Ovary (tissue), 3 donors: ENCODE data around the gene TOM1L2.

Source experiments
- POLR2A ChIP-seq: fragments of 450-650 bp; IDR thresholded peaks from one replicate; pipeline ENCODE4 v1.6.1; 2017; ENCODE audit warnings: antibody characterized with exemption, mild to moderate bottlenecking, moderate library complexity
- TF ChIP-seq, protein P1 (sequence below), 3 donors: fragments of 450-650 bp in 2 of 3; fragments of 200-600 bp in 1 of 3; IDR thresholded peaks; one replicate each; pipeline versions ENCODE4 v1.5.1 to v1.8.0; 2016 to 2022; ENCODE audit warnings: antibody characterized with exemption in 3 of 3, mild to moderate bottlenecking in 1 of 3
- donor health status: DM: no; HTN: no; CAD: no.

DNA sequence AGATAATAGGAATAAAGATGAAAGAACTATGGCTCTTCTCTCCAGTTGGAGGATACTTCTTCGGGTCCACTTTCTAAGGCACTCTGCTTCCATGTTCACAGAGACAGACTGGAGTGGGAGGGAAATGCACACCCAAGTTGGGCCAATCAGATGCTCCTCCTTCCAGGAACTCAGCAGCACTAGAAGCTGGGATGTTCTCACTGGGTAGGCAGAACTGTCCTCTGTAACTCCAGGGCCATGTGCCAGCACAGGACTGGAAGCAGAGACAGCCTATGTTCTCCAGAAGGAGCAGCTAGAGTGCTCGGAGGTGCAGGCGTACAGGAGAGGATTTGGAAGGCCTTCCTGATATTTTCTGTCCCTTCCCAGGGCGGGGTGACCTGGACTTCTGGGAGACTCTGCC, 85.5 kb downstream of the TOM1L2 start:
- TF ChIP-seq, protein P1, sequence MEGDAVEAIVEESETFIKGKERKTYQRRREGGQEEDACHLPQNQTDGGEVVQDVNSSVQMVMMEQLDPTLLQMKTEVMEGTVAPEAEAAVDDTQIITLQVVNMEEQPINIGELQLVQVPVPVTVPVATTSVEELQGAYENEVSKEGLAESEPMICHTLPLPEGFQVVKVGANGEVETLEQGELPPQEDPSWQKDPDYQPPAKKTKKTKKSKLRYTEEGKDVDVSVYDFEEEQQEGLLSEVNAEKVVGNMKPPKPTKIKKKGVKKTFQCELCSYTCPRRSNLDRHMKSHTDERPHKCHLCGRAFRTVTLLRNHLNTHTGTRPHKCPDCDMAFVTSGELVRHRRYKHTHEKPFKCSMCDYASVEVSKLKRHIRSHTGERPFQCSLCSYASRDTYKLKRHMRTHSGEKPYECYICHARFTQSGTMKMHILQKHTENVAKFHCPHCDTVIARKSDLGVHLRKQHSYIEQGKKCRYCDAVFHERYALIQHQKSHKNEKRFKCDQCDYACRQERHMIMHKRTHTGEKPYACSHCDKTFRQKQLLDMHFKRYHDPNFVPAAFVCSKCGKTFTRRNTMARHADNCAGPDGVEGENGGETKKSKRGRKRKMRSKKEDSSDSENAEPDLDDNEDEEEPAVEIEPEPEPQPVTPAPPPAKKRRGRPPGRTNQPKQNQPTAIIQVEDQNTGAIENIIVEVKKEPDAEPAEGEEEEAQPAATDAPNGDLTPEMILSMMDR (IDR thresholded peaks at IDR 0.05): no peak
- TF ChIP-seq POLR2A: no peak
